Mesothelial cell of epicardium (in vitro differentiated cells): Measurements from ENCODE around the gene GRPEL2. TPM values are rescaled to one million over a fixed set of nuclear protein-coding genes. Genes with fewer than 3 reads are reported as not detected.

ENCODE experiments used
- DNase-seq, 2 experiments: peaks; one replicate each; pipeline ENCODE4 v3.0.0; 2021; ENCODE audit warnings: low spot score in 2 of 2; ENCODE audit not compliant: unreplicated experiment in 2 of 2
- H3K27ac Mint-ChIP-seq: 2 replicates; pipeline ENCODE4 v1.8.0; 2021; ENCODE audit warnings: mixed read lengths
- H3K27me3 Mint-ChIP-seq: 2 replicates; pipeline ENCODE4 v1.8.0; 2021; ENCODE audit warnings: low read depth, mixed read lengths
- H3K36me3 Mint-ChIP-seq: 2 replicates; pipeline ENCODE4 v1.8.0; 2021; ENCODE audit warnings: mixed read lengths
- H3K4me1 Mint-ChIP-seq: 2 replicates; pipeline ENCODE4 v1.8.0; 2021; ENCODE audit warnings: mixed read lengths
- H3K4me3 Mint-ChIP-seq: 2 replicates; pipeline ENCODE4 v1.8.0; 2021; ENCODE audit warnings: mild to moderate bottlenecking, moderate library complexity, mixed read lengths
- H3K9me3 Mint-ChIP-seq: 2 replicates; pipeline ENCODE4 v1.8.0; 2021; ENCODE audit warnings: mixed read lengths
- total RNA-seq: library from RNA; stranded (reverse); gene quantifications from 3 replicates; pipeline ENCODE4 v1.2.1, GENCODE V29; 2021
- TF ChIP-seq, protein P1 (sequence below): fragments of 200-600 bp; sonication (generic); IDR thresholded peaks from one replicate; pipeline ENCODE4 v1.5.0; 2021; ENCODE audit warnings: antibody characterized with exemption; ENCODE audit not compliant: unreplicated experiment

Gene GRPEL2
- total RNA-seq, 1 donor from 2014 or later: 15.4 TPM

- Mint-ChIP-seq H3K9me3 (no peaks in the 10 kb centered on the region), H3K27me3 (no peaks in the 10 kb centered on the region), H3K4me1 (peaks cover 45% of the 10 kb centered on the region), H3K4me3 (no peak overlapping the region), H3K36me3 (no peaks in the 10 kb centered on the region), H3K27ac (peak overlapping the region; percentile 77)
- DNase-seq: no peak
- TF ChIP-seq, protein P1, sequence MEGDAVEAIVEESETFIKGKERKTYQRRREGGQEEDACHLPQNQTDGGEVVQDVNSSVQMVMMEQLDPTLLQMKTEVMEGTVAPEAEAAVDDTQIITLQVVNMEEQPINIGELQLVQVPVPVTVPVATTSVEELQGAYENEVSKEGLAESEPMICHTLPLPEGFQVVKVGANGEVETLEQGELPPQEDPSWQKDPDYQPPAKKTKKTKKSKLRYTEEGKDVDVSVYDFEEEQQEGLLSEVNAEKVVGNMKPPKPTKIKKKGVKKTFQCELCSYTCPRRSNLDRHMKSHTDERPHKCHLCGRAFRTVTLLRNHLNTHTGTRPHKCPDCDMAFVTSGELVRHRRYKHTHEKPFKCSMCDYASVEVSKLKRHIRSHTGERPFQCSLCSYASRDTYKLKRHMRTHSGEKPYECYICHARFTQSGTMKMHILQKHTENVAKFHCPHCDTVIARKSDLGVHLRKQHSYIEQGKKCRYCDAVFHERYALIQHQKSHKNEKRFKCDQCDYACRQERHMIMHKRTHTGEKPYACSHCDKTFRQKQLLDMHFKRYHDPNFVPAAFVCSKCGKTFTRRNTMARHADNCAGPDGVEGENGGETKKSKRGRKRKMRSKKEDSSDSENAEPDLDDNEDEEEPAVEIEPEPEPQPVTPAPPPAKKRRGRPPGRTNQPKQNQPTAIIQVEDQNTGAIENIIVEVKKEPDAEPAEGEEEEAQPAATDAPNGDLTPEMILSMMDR: no peak
These were observed 22.8 kb upstream of the GRPEL2 start for GRCh38 chr5:149322518-149322917.

DNA sequence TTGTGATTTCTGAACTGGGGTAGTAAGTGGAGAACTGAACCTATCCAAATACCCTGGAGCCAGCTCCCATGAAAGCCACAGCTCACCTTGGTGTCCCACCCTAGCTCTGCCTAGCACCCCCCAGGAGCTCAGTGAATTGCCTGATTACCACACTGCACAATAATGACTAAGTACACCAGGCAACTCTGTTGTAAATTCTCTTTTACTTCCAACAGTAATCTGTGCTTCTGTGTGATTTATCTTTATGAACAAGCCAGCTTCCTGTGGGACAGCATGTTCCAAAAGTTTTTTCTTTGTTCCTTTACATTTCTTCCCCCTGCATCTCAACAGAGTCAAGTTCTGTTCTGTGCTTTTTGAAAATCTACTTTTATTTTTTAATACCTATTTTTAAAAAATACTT is 22.1 kb upstream of the GRPEL2 start:
- H3K36me3 Mint-ChIP-seq: no peaks in the 10 kb centered on the region
- no peak overlapping the region for H3K4me3 Mint-ChIP-seq
- DNase-seq: no peak
- no peaks in the 10 kb centered on the region for H3K27me3 Mint-ChIP-seq
- peak overlapping the region; percentile 77 for H3K27ac Mint-ChIP-seq
- peaks cover 45% of the 10 kb centered on the region for H3K4me1 Mint-ChIP-seq
- TF ChIP-seq, protein P1: no peak
- H3K9me3 Mint-ChIP-seq: no peaks in the 10 kb centered on the region

GRCh38 chr5:149323621-149324205 is 21.6 kb upstream of the GRPEL2 start:
- H3K27me3 Mint-ChIP-seq: no peaks in the 10 kb centered on the region
- DNase-seq: no peak
- peak overlapping the region; percentile 73 for H3K27ac Mint-ChIP-seq
- TF ChIP-seq, protein P1: no peak
- H3K4me1 Mint-ChIP-seq: peaks cover 45% of the 10 kb centered on the region
- H3K9me3 Mint-ChIP-seq: no peaks in the 10 kb centered on the region
- no peaks in the 10 kb centered on the region for H3K36me3 Mint-ChIP-seq
- no peak overlapping the region for H3K4me3 Mint-ChIP-seq

DNA sequence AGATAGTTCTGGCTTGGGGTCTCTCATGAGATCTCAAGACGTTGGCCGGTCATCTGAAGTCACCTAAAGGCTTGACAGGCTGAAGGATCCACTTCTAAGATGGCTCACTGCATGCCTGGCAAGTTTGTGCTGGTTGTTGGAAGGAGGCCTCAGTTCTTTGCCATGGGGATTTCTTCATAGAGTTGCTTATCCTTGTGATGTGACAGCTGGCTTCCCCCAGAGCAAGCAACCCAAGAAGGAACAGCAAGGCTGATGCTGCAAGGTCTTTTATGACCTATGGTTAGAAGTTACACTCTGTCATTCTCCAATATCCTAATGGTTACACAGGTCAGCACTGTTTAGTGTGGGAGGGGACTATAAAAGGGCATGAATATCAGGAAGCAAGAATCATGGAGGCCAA is 20.7 kb upstream of the GRPEL2 start:
- no peaks in the 10 kb centered on the region for H3K27me3 Mint-ChIP-seq
- no peak overlapping the region for H3K4me3 Mint-ChIP-seq
- TF ChIP-seq, protein P1: no peak
- H3K9me3 Mint-ChIP-seq: no peaks in the 10 kb centered on the region
- peak overlapping the region; percentile 14 for H3K27ac Mint-ChIP-seq
- H3K4me1 Mint-ChIP-seq: peaks cover 45% of the 10 kb centered on the region
- no peaks in the 10 kb centered on the region for H3K36me3 Mint-ChIP-seq
- DNase-seq: no peak

DNA sequence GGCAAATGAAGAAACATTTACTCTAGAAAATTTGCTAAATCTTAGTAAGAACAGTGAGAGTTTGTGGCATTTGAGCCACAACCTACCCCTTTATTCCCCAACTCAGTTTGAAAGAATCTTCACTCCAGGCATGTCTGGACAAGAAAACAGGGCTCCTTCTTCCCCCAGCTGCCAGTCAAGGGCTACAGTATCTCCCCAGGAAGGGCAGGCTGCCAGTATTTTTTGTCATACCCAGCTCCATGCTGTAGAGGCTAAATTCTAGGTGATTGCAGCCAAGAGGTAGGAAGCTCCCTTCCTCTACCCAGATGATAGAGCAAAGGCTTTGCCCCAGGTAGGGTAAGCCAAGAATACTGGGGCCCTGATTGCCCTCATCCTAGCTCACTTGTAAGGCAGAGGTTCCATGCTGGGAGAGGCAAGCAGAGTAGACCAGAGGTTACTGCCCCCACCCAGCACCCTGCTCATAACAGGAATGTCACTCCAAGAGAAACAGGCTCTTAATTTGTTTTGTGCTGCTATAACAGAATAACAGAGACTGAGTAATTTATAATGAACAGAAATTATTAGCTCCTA is 20.0 kb upstream of the GRPEL2 start:
- TF ChIP-seq, protein P1: no peak
- H3K27me3 Mint-ChIP-seq: no peaks in the 10 kb centered on the region
- H3K4me3 Mint-ChIP-seq: no peak overlapping the region
- no peak for DNase-seq
- peaks cover 39% of the 10 kb centered on the region for H3K4me1 Mint-ChIP-seq
- H3K9me3 Mint-ChIP-seq: no peaks in the 10 kb centered on the region
- peak overlapping the region; percentile 51 for H3K27ac Mint-ChIP-seq
- no peaks in the 10 kb centered on the region for H3K36me3 Mint-ChIP-seq

DNA sequence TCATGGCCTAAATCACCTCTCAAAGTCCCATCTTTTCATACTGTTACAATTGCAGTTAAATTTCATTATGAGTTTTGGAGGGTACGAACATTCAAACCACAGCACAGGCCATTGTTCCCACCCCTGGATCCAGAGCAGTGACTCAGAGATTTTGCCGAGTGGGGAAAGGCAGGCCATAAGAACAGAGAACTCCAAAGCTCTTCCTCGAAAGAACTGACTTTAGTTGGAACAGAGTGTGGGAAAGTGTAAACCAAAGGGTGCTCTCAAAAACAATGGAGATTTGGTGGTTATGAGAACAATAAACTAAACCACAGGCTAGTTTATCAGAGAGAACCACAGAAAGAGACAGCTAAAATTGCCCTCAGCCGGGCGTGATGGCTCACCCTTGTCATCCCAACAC is 19.4 kb upstream of the GRPEL2 start:
- H3K36me3 Mint-ChIP-seq: no peaks in the 10 kb centered on the region
- H3K27me3 Mint-ChIP-seq: no peaks in the 10 kb centered on the region
- H3K4me3 Mint-ChIP-seq: no peak overlapping the region
- peaks cover 33% of the 10 kb centered on the region for H3K4me1 Mint-ChIP-seq
- no peak for DNase-seq
- TF ChIP-seq, protein P1: no peak
- H3K27ac Mint-ChIP-seq: no peak overlapping the region
- no peaks in the 10 kb centered on the region for H3K9me3 Mint-ChIP-seq
